Cardiac muscle cell (in vitro differentiated cells and primary cell): Measurements from ENCODE around the gene KRT8. TPM values are rescaled to one million over a fixed set of nuclear protein-coding genes. Genes with fewer than 3 reads are reported as not detected.
"Not testable (repeated sequence)": the region's sequence is repeated elsewhere in the genome, so short reads cannot be mapped to it uniquely, and the experiment has no call there.

Experiments used
- DNase-seq, 2 donors: peaks; one replicate each; pipeline versions ENCODE4 v3.0.0 to v3.0.0-alpha.2; 2010 to 2017; ENCODE audit warnings: low read depth in 1 of 2, low spot score in 1 of 2
- H3K27ac ChIP-seq: fragments of 200-600 bp; sonication (generic); 2 replicates; pipeline ENCODE4 v1.5.1; 2016
- H3K27me3 ChIP-seq: fragments of 200-600 bp; sonication (generic); 2 replicates; pipeline ENCODE4 v1.6.0; 2016; ENCODE audit warnings: control low read depth
- H3K36me3 ChIP-seq: fragments of 200-600 bp; sonication (generic); 2 replicates; pipeline ENCODE4 v1.5.1; 2016; ENCODE audit warnings: control low read depth
- H3K4me1 ChIP-seq: fragments of 200-600 bp; sonication (generic); 2 replicates; pipeline ENCODE4 v1.8.1; 2017; ENCODE audit warnings: low read depth, mild to moderate bottlenecking, mixed run types
- H3K4me3 ChIP-seq: fragments of 200-600 bp; sonication (generic); 2 replicates; pipeline ENCODE4 v1.5.1; 2016; ENCODE audit warnings: mild to moderate bottlenecking
- H3K9me3 ChIP-seq: fragments of 200-600 bp; sonication (generic); 2 replicates; pipeline ENCODE4 v1.5.1; 2017; ENCODE audit warnings: low read depth, mild to moderate bottlenecking, control low read depth
- CTCF ChIP-seq: IDR thresholded peaks from 2 replicates; pipeline ENCODE4 v1.5.1; 2012; ENCODE audit warnings: low read depth, mild to moderate bottlenecking, low read length
- polyA plus RNA-seq: library from polyadenylated mRNA; unstranded; fragments of >200 nt; fragmentation: Nextera tagmentation; extraction: Ambion mirVana; gene quantifications from 2 replicates; pipeline ENCODE4 v1.2.1, GENCODE V29; 2016
- total RNA-seq: library from RNA; depleted of rRNA; stranded (reverse); fragments of >200 nt; gene quantifications from 2 replicates; pipeline ENCODE4 v1.2.3, GENCODE V29; 2016

The KRT8 gene
- total RNA-seq = 480 and 946 TPM in 2 replicates
- 728 and 1,480 TPM in 2 replicates for polyA plus RNA-seq

GRCh38 chr12:52904509-52905300 lies at the start of gene KRT8:
Gene KRT8 (minus strand): TSS chr12:52905076. CDS start chr12:52904981, 95 bp downstream.
- Histone ChIP-seq H3K36me3 (peaks cover 22% of the 10 kb centered on the region), H3K4me1 (peaks cover 29% of the 10 kb centered on the region), H3K4me3 (peak within 1 kb of the TSS; percentile 57), H3K27ac (peak within 1 kb of the TSS; percentile 95)
- H3K27me3 ChIP-seq, H3K9me3 ChIP-seq: not testable (repeated sequence)
- DNase-seq = peak; percentile 63 to 94
- peak; percentile 17 for TF ChIP-seq CTCF

- TF ChIP-seq CTCF = no peak
- Histone ChIP-seq H3K9me3 (no peaks in the 10 kb centered on the region), H3K27ac (peak overlapping the region; percentile 1)
Observed at GRCh38 chr12:52953181-52953841, 48.4 kb upstream of the KRT8 start.

GRCh38 chr12:52952076-52952801 lies 47.4 kb upstream of the KRT8 start:
- peak overlapping the region; percentile 97 for H3K27ac ChIP-seq
- H3K4me3 ChIP-seq = no peak overlapping the region
- DNase-seq = peak in 1 of 2 donors; percentile 37
- H3K36me3 ChIP-seq = peaks cover 14% of the 10 kb centered on the region
- no peaks in the 10 kb centered on the region for H3K9me3 ChIP-seq
- peaks cover 9% of the 10 kb centered on the region for H3K4me1 ChIP-seq
- TF ChIP-seq CTCF = peak; percentile 24
- no peaks in the 10 kb centered on the region for H3K27me3 ChIP-seq

More at GRCh38 chr12:52953181-52953841, 48.4 kb upstream of the KRT8 start:
- H3K4me1 ChIP-seq = peaks cover 9% of the 10 kb centered on the region
- no peak overlapping the region for H3K4me3 ChIP-seq
- H3K36me3 ChIP-seq = peaks cover 14% of the 10 kb centered on the region
- no peak for DNase-seq
- H3K27me3 ChIP-seq = no peaks in the 10 kb centered on the region

GRCh38 chr12:52951640-52952039 lies 46.8 kb upstream of the KRT8 start:
- DNase-seq = no peak
- peak overlapping the region; percentile 97 for H3K27ac ChIP-seq
- no peak overlapping the region for H3K4me3 ChIP-seq
- no peak for TF ChIP-seq CTCF
- peaks cover 14% of the 10 kb centered on the region for H3K36me3 ChIP-seq
- no peaks in the 10 kb centered on the region for H3K9me3 ChIP-seq
- peaks cover 14% of the 10 kb centered on the region for H3K4me1 ChIP-seq
- no peaks in the 10 kb centered on the region for H3K27me3 ChIP-seq

- H3K27me3 ChIP-seq = no peaks in the 10 kb centered on the region
- peaks cover 14% of the 10 kb centered on the region for H3K36me3 ChIP-seq
- no peak for TF ChIP-seq CTCF
- H3K9me3 ChIP-seq = no peaks in the 10 kb centered on the region
- peak overlapping the region; percentile 97 for H3K27ac ChIP-seq
- DNase-seq = no peak
- peaks cover 19% of the 10 kb centered on the region for H3K4me1 ChIP-seq
- peak overlapping the region; percentile 86 for H3K4me3 ChIP-seq
Observed at GRCh38 chr12:52951126-52951525, 46.2 kb upstream of the KRT8 start.
